Stimulated activated CD4-positive, alpha-beta T cell treated with anti-CD3 and anti-CD28 coated beads, Interleukin-2, amount 100 ng/mL, for 4 hours (primary cell): ENCODE results near the gene ANGEL2.
"Not testable (repeated sequence)": the region's sequence is repeated elsewhere in the genome, so short reads cannot be mapped to it uniquely, and the experiment has no call there.

Experiments
- DNase-seq: peaks from one replicate; pipeline ENCODE4 v3.0.0-alpha.2; 2020; ENCODE audit warnings: low read depth

The ANGEL2 gene

DNA sequence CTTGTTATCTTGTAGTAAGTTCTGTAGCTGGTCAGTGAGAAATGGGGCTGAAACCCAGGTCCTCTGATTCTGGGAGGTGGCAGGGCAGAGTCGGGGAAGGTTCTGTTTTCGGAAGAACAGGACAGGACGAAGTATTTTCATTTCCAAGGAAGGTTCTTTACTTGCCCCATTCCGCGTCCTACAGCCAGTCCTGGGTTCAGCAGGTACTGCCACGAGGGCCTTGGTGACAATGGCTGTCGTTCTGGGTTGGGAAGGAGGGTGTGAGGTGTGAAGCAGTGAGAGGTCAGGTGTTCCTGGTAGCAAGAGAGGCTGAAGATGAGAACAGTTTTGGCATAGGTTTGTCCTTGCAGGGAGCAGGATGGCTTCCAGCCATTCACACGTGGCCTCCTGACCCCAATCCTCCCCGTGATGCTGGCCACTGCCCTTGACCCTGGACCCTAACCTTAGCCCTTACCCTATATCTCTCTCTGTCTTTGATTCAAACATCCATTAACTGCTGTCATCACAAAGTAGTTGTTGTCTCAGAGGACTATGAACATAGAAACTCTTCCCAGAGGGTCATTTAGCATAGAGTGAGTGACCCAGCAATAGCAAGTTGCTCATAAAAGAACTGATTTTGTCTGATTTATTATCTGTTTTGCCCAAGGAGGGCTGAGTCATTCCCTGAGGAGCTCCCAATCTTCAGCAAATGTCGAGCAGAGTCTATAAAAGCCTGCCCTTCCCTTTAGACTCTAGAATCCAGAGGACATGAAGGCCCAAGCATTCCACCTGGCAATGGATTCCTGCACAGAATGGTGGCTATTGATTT lies 40.4 kb downstream of the ANGEL2 start:
- DNase-seq, result no peak

DNA sequence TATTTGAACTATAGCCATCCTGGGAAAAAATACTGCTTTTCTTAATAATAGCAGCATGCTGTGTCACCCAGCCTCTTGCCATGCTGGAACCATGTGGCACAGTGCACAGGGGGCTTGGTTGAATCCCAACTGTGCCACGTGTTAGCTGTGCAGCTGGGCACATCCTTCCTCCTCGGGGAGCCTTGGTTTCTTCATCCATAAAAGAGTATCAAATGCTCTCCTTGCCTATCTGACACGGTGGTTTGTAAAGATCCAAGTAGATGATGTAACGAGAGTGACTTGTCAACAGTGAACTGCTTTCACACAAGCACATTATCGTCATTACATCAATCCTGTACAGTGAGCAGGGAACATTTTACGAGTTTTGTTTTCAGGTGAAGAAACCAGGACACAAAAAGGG lies 41.0 kb downstream of the ANGEL2 start:
- no peak for DNase-seq

GRCh38 chr1:212973899-212974298 lies 41.8 kb downstream of the ANGEL2 start:
- no peak for DNase-seq

GRCh38 chr1:212973426-212973825 lies 42.2 kb downstream of the ANGEL2 start:
- DNase-seq, result no peak

GRCh38 chr1:212971312-212971711 lies 44.4 kb downstream of the ANGEL2 start:
- DNase-seq, result no peak

- no peak for DNase-seq
These were observed 45.6 kb downstream of the ANGEL2 start for GRCh38 chr1:212970085-212970484.

GRCh38 chr1:212968368-212968863 lies 47.3 kb downstream of the ANGEL2 start:
- DNase-seq, result no peak

DNA sequence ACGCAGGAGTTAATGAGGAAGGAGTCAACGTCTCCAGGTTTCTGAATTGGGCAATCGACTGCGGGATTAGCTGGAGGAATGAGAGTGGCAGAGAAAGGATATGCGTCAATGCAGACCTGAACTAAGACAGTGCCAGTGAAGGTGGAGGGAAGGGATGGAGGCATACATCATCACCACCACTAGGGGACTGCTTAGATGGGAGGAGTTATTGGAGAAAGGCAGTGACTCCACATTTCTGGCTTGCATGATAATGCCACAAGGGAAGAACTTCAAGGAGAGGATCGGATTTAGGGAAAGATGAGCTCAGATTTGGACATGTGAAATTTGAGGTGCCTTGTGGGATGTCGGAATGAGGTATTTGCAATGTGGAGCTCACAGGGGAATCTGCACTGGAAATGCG lies 47.9 kb downstream of the ANGEL2 start:
- DNase-seq, result no peak

DNA sequence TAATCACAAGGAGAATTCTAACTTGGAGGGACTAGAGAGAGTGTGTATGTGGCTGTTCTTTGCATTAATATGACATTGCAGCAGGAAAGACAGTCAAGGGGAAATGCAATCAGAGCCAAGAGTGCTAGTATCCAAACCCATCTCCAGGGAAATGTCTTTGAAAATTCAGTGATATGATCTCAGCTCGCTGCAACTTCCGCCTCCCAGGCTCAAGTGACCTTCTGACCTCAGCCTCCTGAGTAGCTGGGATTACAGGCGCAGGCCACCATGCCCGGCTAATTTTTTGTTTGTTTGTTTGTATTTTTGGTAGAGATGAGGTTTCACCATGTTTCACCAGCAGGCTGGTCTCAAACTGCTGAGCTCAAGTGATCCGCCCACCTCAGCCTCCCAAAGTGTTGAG lies 49.1 kb downstream of the ANGEL2 start:
- DNase-seq, result no peak

DNA sequence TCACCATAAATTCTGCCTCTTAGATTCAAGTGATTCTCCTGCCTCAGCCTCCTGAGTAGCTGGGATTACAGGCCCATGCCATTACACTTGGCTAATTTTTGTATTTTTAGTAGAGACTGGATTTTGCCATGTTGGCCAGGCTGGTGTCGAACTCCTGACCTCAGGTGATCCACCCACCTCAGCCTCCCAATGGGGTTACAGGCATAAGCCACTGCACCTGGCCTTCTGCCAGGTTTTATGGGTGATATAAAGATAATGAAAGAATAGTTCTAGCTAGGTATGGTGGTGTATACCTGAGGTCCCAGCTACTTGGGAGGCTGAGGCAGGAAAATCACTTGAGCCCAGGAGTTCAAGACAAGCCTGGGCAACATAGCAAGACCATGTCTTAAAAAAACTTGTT lies 50.7 kb downstream of the ANGEL2 start:
- not testable (repeated sequence) for DNase-seq

DNA sequence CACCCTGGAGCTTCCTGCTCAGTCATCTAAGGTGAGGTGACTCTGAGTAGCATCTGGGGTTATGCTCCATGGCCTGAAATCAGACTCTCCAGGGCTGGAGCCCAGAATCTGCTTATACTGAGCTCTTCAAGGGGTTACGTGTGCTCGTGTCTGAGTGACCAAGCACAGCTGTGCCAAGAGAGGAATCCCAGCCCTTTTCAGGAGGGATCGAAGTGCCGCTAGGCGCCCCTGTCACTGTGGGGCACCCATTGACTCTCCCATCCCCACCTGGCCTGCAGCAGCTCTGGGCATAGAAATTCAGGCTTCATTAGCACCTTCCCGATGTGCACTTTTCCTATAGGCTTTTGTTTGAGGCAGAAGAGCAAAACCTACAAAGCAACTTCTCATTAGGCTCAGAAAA lies 51.6 kb downstream of the ANGEL2 start:
- no peak for DNase-seq

DNA sequence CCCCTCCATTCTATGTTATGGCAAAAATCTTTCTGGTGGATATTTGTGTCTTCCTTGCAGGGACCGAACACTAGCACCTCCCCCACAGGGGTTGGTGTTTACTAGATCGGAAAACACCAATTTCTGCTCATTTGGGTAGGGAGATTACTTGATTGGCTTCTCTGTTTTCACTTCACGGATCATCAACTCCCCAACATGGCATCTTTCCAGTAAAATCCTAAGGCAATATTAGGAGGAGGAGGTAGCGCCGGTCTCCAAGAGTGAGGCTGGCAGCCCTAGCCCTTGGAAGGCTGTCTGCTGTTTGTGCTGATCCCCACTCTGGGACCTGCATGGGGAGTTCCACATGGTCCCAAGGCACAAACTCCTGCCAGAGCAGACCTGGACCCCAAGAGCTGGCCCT lies 53.2 kb downstream of the ANGEL2 start:
- no peak for DNase-seq

GRCh38 chr1:212960932-212961331 lies 54.7 kb downstream of the ANGEL2 start:
- no peak for DNase-seq

GRCh38 chr1:212959266-212960220 lies 56.1 kb downstream of the ANGEL2 start:
- DNase-seq, result no peak

DNA sequence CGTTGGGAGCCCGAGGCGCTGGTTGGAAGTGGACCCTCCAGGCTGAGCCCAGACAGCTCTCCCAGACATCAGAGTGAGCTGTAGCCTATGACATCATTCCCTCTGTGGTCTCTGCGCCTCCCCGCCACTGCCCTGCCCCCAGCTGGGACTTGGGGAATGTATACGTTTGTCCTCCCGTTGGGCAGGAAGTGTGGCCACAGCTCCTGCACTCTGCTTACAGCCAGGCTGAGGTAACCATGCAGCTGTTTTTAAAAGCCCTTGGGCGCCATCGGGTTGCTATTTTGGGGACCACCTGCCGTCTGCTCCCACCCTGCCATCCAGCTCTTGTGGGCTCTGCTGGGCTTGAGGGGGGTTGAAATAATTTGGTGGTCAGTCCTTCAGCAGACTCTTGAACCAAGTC lies 57.5 kb downstream of the ANGEL2 start:
- no peak for DNase-seq

DNA sequence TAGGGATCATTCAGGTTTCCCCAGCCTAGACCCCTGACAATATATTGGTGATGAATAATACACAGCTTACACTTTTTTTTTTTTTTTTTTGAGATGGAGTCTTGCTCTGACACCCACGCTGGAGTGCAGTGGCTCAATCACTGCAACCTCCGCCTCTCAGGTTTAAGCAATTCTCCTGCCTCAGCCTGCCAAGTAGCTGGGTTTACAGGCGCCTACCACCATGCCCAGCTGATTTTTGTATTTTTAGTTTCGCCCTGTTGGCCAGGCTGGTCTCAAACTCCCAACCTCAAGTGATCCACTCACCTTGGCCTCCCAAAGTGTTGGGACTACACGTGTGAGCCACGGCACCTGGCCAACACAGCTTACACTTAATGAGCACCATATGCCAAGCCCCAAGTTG lies 58.1 kb downstream of the ANGEL2 start:
- no peak for DNase-seq

GRCh38 chr1:212955961-212956620 lies 59.6 kb downstream of the ANGEL2 start:
- DNase-seq, result no peak

GRCh38 chr1:212955098-212955497 lies 60.6 kb downstream of the ANGEL2 start:
- DNase-seq, result no peak

- DNase-seq, result no peak
These were observed 61.2 kb downstream of the ANGEL2 start for GRCh38 chr1:212954514-212954913.

GRCh38 chr1:212953321-212953720 lies 62.3 kb downstream of the ANGEL2 start:
- DNase-seq, result no peak

DNA sequence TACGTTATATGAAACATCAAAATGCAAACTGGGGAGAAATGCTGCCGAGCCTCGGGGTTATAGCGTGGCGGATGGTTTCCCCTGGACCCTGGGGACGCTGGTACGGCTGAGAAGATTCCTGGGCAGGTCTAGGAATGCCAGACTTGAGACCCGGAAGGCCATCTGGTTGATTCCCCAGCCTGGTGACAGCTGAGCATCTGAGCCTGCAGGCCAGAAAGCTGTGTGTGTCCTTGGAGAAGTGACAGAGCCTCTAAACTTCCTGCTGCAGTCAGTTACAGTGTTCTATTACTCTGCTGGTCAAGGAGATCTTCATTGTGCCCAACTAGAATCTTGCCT lies 63.1 kb downstream of the ANGEL2 start:
- no peak for DNase-seq

DNA sequence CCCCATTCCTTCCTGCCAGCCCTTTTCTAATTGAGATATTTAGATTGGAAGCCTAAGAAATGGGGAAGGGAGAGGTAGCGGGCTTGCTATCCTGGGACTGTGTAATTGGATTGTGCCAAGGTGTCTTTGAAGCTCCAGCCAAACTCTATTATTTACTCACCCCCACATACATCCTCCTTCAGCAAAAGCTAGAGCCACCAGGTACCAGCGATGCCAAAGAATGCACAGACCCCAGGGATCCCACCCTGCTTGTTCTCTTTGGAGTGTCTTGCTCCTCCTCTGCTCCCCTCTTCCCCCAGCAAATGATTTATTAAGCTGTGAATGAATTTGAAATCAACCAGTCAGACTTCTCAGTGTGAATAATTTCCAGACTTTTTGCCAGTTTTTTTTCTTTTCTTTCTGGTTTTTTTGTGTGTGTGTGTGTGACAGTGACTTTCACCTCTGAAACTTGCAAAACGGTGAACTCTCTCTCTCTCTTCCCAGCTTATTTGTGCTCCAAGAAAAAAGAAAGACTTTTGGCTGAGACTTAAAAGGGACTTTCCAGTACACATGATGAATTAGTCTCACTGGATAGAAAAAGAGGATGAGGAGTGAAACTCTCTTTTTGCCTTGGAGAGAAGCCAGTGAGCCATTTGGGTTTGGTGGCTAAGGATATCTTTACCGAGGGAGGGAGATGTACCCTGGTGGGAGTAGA lies 63.6 kb downstream of the ANGEL2 start:
- no peak for DNase-seq
